Ammon's horn (tissue), 1 donor: ENCODE measurements around the gene EFCAB8.
"Not testable (repeated sequence)": the region's sequence is repeated elsewhere in the genome, so short reads cannot be mapped to it uniquely, and the experiment has no call there.

Experiments used
- DNase-seq: peaks from one replicate; pipeline ENCODE4 v3.0.0-alpha.2; 2016; ENCODE audit warnings: low spot score

Gene EFCAB8

GRCh38 chr20:32959351-32960221 is 100.9 kb downstream of the EFCAB8 start:
- no peak for DNase-seq

GRCh38 chr20:32960222-32960518 is 101.4 kb downstream of the EFCAB8 start:
- DNase-seq, result no peak

GRCh38 chr20:32960849-32961731 is 102.4 kb downstream of the EFCAB8 start:
- DNase-seq, result no peak

- no peak for DNase-seq
Measured at GRCh38 chr20:32962053-32962452, 103.3 kb downstream of the EFCAB8 start.

- not testable (repeated sequence) for DNase-seq
Measured at GRCh38 chr20:32962646-32963045, 103.9 kb downstream of the EFCAB8 start.

- no peak for DNase-seq
Measured at GRCh38 chr20:32963176-32963575, 104.5 kb downstream of the EFCAB8 start.

- DNase-seq, result no peak
Measured at GRCh38 chr20:32964575-32964974, 105.9 kb downstream of the EFCAB8 start.

- no peak for DNase-seq
Measured at GRCh38 chr20:32965115-32965514, 106.4 kb downstream of the EFCAB8 start.

- DNase-seq, result no peak
Measured at GRCh38 chr20:32965581-32966373, 107.1 kb downstream of the EFCAB8 start.

- DNase-seq, result no peak
Measured at GRCh38 chr20:32966382-32966781, 107.7 kb downstream of the EFCAB8 start.

- DNase-seq, result no peak
Measured at GRCh38 chr20:32966881-32967781, 108.4 kb downstream of the EFCAB8 start.

GRCh38 chr20:32967961-32968457 is 109.3 kb downstream of the EFCAB8 start:
- no peak for DNase-seq

- DNase-seq, result peak; percentile 1
Measured at GRCh38 chr20:32968478-32969241, 109.9 kb downstream of the EFCAB8 start.

- DNase-seq, result no peak
Measured at GRCh38 chr20:32969356-32970114, 110.8 kb downstream of the EFCAB8 start.

- DNase-seq, result peak; percentile 1
Measured at GRCh38 chr20:32970115-32970972, 111.6 kb downstream of the EFCAB8 start.

- DNase-seq, result no peak
Measured at GRCh38 chr20:32970973-32971300, 112.2 kb downstream of the EFCAB8 start.

GRCh38 chr20:32971703-32972161 is 113.0 kb downstream of the EFCAB8 start:
- DNase-seq, result peak; percentile 22
